ENCODE results near the gene PCF11.

- TF ChIP-seq POLR2A (IDR thresholded peaks at IDR 0.05) (no peak), CTCF (IDR thresholded peaks at IDR 0.05) (no peak)
Measured at GRCh38 chr11:83140691-83141455, 16.1 kb upstream of the PCF11 start.

All from adrenal gland (tissue), 5 donors.